Upper lobe of right lung (tissue), 1 donor: ENCODE results near the gene FUCA1. TPM values are rescaled to one million over a fixed set of nuclear protein-coding genes. Genes with fewer than 3 reads are reported as not detected.

Experiments
- ATAC-seq: fragments of 200-7000 bp; cut with Tn5 transposase; one replicate; pipeline ENCODE4 v1.9.1; 2020; ENCODE audit warnings: mild to moderate bottlenecking, moderate library complexity
- DNase-seq: peaks from one replicate; pipeline ENCODE4 v3.0.0-alpha.2; 2020
- H3K27ac ChIP-seq: fragments of 200-600 bp; one replicate; pipeline ENCODE4 v1.8.0; 2022
- H3K27me3 ChIP-seq: fragments of 200-600 bp; one replicate; pipeline ENCODE4 v1.8.0; 2022; ENCODE audit warnings: mild to moderate bottlenecking
- H3K36me3 ChIP-seq: fragments of 200-600 bp; one replicate; pipeline ENCODE4 v1.8.0; 2022
- H3K4me1 ChIP-seq: fragments of 200-600 bp; one replicate; pipeline ENCODE4 v1.8.0; 2022
- H3K4me3 ChIP-seq: fragments of 200-600 bp; one replicate; pipeline ENCODE4 v1.8.0; 2022; ENCODE audit warnings: mild to moderate bottlenecking
- H3K9me3 ChIP-seq: fragments of 200-600 bp; one replicate; pipeline ENCODE4 v1.8.0; 2022
- CTCF ChIP-seq: fragments of 200-600 bp; IDR thresholded peaks from one replicate; pipeline ENCODE4 v1.8.0; 2022; ENCODE audit warnings: antibody characterized with exemption
- intact Hi-C: fragments of 100-400 bp; cut with DNase I; formaldehyde crosslinking; loops from one replicate; pipeline ENCODE4 v1.11.0; 2022
- total RNA-seq: library from RNA; stranded (reverse); fragmentation: NEBNext Ultra II Directional; extraction: Animal tissue kit (Norgen Biotek cat#: 25700); gene quantifications from one replicate; pipeline ENCODE4 v1.2.1, GENCODE V29; 2021
- donor health status: DM: no; HTN: yes; CAD: no; lungs with severe emphysema.

Gene FUCA1
- total RNA-seq, 1 donor from 2014 or later, result 44.4 TPM

GRCh38 chr1:23816906-23817305 is 51.2 kb downstream of the FUCA1 start:
- intact Hi-C loops, result no loop called here
- ATAC-seq (no peak), DNase-seq (no peak)
- Histone ChIP-seq H3K36me3 (peaks cover 78% of the 10 kb centered on the region), H3K4me3 (no peak overlapping the region), H3K27me3 (no peaks in the 10 kb centered on the region), H3K4me1 (no peaks in the 10 kb centered on the region), H3K9me3 (no peaks in the 10 kb centered on the region), H3K27ac (no peak overlapping the region)
- TF ChIP-seq CTCF, result no peak

DNA sequence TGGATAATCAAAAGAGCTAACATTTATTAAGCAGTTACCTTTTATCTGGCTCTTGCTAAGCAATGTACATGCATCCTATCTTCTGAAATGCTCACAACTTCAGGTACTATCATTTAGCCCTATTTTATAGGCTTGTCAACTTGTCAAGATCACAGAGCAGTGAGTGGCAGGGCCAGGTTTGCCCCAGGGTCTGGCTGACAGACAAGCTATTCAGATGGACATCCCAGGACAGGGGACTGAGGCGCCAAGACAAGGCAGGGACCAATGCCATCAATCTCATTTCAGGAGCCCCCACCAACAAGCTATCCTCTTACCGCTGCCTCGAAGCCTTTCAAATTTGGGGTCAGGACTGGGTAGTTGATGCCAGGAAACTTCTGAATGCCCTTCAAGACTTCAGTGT is 51.7 kb downstream of the FUCA1 start:
- DNase-seq (no peak), ATAC-seq (no peak)
- Histone ChIP-seq H3K27ac (no peak overlapping the region), H3K36me3 (peaks cover 83% of the 10 kb centered on the region), H3K4me3 (no peak overlapping the region), H3K4me1 (no peaks in the 10 kb centered on the region), H3K27me3 (no peaks in the 10 kb centered on the region), H3K9me3 (no peaks in the 10 kb centered on the region)
- intact Hi-C loops, result no loop called here
- TF ChIP-seq CTCF, result no peak

DNA sequence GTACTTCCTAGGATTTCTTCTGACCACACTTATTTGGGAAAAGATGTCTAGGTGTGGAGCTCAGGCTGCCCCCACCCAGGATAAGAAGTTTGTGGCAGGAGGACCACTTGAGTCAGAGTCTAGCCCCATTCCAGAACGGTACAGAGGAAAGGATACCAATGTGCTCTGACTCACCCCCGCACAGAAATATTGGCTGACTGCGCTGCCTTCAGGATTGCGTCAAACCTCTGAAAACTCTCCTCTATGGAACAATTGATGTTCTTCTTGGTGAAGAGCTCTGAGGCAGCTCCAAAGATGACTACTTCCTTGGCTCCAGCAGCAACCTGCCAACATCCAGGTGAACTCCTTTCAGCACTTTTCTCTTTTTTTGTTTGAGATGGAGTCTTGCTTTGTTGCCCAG is 54.1 kb downstream of the FUCA1 start:
- no peak for TF ChIP-seq CTCF
- intact Hi-C loops, result no loop called here
- H3K27me3 ChIP-seq, result no peaks in the 10 kb centered on the region
- H3K9me3 ChIP-seq, result no peaks in the 10 kb centered on the region
- H3K36me3 ChIP-seq, result peaks cover 68% of the 10 kb centered on the region
- DNase-seq, result no peak
- ATAC-seq, result no peak
- no peak overlapping the region for H3K27ac ChIP-seq
- peaks cover 10% of the 10 kb centered on the region for H3K4me1 ChIP-seq
- H3K4me3 ChIP-seq, result no peak overlapping the region

DNA sequence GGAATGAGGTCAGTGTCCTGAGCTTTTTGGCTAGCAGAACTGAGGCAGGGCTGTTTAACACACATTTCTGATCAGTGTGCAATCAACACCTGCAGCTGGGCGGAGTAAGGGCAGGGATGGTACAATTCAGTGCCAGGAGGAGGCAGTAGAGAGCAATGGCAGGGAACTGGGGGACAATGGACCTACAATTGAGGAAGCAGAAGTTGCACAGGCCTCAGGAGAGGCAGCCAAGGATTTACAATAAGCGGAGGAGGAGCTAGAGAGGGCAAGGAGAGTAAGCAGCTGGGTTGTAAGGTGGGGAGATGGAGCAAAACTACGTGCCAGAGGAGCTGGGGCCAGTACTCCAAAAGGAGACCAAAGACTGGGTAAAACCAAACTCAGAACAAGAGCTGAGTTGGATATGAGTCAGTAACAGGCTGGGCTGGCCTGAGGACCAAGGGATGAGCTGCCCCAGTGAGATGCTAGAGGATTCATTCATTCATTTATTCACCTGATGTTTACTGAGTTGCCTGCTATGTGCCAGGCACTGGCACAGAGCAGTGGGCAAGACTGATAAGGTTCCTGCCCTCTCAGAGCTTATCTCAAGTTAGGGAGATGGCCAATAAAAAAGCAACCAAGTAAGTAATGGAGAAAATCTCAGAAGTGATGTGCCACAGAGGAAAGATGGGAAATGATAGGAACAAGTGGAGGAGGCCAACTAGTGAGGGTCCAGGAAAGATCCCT is 57.1 kb downstream of the FUCA1 start:
- Histone ChIP-seq H3K4me1 (peaks cover 10% of the 10 kb centered on the region), H3K9me3 (no peaks in the 10 kb centered on the region), H3K27me3 (no peaks in the 10 kb centered on the region), H3K27ac (no peak overlapping the region), H3K4me3 (no peak overlapping the region), H3K36me3 (peaks cover 57% of the 10 kb centered on the region)
- peak; percentile 63 for TF ChIP-seq CTCF
- intact Hi-C loops, result no loop called here
- DNase-seq, result no peak
- peak; percentile 92 for ATAC-seq

DNA sequence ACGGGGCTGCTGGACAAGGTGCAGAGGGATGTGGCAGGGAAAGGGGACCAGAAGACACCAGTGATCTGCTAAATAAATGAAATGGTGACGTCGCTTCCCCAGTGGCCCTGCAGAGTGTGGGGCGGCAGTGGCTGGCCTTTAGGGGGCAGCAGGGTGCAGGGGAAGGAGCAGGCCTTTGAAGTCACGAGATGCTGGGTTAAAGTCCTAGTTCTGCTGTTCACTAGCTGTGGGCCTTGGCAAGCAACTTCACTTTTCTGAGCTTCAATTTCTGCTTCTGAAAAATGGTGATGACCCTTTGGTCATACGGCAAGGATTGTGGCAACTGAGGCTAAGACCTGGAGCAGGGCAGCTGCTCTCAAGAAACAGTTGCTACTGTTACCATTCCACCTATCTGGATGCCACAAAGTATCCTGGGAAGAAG is 58.3 kb downstream of the FUCA1 start:
- no peaks in the 10 kb centered on the region for H3K9me3 ChIP-seq
- H3K27ac ChIP-seq, result peak overlapping the region; percentile 58
- H3K4me3 ChIP-seq, result no peak overlapping the region
- H3K27me3 ChIP-seq, result no peaks in the 10 kb centered on the region
- intact Hi-C loops, result no loop called here
- peak; percentile 94 for ATAC-seq
- TF ChIP-seq CTCF, result peak; percentile 81
- H3K36me3 ChIP-seq, result peaks cover 52% of the 10 kb centered on the region
- DNase-seq, result peak; percentile 91
- peaks cover 10% of the 10 kb centered on the region for H3K4me1 ChIP-seq
